Measurements from ENCODE around the gene CFDP1.

CFDP1 gene

GRCh38 chr16:75378616-75379015 is 54.7 kb downstream of the CFDP1 start:
- TF ChIP-seq CTCF (IDR thresholded peaks at IDR 0.05), result no peak

DNA sequence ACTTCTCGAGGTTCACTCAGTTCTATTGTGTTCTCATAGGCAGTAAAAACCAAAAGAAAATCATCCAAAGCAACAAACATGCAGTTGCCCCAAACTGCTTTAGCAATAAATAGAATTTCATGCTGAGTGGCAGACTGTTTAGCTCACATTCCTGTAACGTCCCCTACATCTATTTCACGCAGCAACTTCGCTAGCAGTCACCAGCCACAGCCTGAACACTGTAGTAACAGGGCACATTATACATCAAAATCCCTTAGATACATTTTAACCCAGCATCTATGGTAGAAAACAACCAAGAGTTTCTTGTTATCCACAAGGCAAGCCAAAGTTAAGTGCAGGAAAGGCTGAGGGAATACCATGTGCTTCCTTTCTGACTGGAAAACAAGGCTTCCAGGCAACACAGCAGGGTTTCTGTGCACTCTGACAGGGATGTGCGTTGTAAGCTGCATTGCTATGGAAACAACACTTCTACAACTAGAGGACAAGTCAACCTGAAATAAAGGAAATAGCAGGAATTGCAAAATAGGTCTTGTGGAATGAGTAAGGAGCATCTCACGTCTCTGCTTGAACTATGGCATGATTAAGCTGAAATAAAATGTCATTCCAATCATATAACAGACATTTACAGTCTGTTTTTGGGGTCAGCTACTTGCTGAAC is 55.4 kb downstream of the CFDP1 start:
- no peak for TF ChIP-seq CTCF (IDR thresholded peaks at IDR 0.05)

DNA sequence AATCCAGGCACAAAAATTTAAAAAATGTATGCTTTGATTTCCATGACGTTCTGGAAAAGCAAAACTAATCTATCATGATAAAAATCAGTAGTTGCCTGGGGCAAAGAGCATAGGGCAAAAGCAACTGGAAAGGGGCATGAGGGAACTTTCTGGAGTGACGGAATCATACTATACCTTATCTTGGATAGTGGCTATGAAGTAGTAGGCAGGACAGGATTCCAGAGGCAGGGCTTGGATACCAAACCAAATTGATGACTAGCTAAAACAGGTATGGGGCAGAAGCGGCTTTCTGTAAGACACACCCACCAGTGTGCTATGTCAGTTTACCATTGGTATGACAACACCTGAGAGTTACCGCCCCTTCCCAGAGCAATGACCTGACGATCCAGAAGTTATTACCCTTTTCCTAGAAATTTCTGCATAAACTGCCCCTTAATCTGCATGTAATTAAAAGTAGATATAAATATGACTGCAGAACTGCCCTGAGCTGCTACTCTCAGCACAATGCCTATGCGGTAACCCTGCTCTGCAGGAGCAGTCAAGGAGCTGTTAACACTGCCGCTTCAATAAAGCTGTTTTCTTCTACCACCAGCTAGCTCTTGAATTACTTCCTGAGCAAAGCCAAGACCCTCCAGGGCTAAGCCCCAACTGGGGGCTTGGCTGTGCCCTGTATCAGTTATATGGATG is 56.7 kb downstream of the CFDP1 start:
- no peak for TF ChIP-seq CTCF (IDR thresholded peaks at IDR 0.05)

GRCh38 chr16:75374388-75374787 is 58.9 kb downstream of the CFDP1 start:
- TF ChIP-seq CTCF (IDR thresholded peaks at IDR 0.05), result no peak

- no peak for TF ChIP-seq CTCF (IDR thresholded peaks at IDR 0.05)
Observed at GRCh38 chr16:75372236-75372856, 61.0 kb downstream of the CFDP1 start.

GRCh38 chr16:75371171-75371570 is 62.1 kb downstream of the CFDP1 start:
- TF ChIP-seq CTCF (IDR thresholded peaks at IDR 0.05), result no peak

- no peak for TF ChIP-seq CTCF (IDR thresholded peaks at IDR 0.05)
Observed at GRCh38 chr16:75364286-75364791, 69.0 kb downstream of the CFDP1 start.
